Middle frontal gyrus (tissue), 1 donor: ENCODE results near the gene FAM131B.
"Not testable (repeated sequence)": the region's sequence is repeated elsewhere in the genome, so short reads cannot be mapped to it uniquely, and the experiment has no call there.

ENCODE experiments used
- DNase-seq: peaks from one replicate; pipeline ENCODE4 v3.0.0-alpha.2; 2015; ENCODE audit warnings: low spot score; ENCODE audit errors: extremely low spot score

FAM131B gene

DNA sequence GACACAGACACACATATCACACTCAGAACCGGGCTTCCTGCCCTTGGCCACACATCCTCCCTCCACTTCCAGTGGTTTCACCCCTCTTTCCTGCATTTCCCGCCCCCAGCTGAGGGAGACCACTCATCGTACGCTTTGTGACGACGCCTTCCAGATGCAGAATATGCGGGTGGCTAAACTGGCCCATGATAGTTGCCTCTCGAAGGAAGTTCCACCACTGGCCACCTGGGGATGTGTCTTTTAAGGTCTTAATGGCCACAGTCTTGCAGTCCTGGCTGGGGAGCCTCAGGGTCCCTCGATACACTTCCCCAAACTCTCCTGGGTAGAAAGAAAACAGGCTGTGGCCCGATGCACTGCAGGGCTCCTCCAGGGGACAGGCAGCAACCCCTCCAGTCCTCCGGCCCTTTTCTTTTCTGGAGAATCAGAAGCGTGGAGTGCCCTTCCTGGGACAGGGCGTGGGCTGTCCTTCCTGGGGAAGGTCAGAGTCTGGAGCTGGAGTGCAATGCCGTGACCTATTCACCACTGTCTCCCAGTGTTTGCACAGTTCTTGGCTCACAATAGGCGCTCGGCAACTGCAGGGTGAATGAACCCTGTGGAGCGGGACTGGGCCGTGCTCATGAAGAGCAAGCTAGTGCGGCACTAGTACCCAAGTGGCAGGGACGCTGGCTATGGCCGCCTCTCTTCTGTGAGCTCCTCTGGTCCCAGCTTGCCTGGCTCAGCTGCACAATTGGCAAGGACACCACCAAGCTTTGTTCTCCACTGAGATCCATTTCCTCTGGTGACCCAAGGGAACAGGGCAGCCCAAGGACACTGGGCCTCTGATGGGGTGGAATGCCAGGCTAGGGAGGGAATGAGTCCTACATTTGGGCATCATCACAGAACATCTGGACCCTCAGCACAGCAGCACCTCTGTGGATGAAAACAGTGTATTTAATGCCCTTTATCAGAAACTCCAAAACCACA is 33.0 kb upstream of the FAM131B start:
- DNase-seq: no peak

DNA sequence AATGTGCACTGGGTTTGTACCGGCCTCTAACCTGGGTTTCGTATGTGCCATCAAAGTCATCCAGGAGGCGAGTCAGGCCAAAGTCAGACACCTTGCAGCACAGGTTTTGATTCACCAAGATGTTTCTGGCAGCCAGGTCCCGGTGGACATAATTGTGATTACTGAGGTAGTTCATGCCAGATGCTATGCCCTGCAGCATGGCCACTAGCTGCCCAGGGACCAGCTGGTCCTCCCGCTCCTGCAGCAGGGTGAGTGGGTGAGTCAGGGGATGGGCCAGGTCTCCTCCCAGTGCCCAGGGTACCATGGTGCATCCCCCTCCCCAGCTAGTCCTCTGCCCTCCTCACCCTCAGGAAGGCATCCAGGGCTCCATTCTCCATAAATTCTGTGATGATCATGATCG is 32.3 kb upstream of the FAM131B start:
- no peak for DNase-seq

DNA sequence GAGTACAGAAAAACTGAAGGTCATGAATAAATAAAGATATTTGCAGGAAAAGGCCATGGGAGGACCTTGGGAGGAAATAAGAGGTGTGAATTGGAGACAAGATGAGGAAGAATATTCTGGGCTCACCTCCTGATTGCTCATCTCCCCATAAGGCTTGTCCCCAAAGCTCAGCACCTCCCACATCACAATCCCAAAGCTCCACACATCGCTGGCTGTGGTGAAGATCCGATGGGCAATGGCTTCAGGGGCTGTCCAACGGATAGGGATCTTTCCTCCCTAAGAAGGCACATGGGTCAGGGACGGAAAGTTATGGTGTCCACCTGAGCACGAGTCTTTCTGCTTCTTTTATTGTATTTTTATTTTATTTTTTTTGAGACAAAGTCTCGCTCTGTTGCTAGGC is 31.6 kb upstream of the FAM131B start:
- no peak for DNase-seq

DNA sequence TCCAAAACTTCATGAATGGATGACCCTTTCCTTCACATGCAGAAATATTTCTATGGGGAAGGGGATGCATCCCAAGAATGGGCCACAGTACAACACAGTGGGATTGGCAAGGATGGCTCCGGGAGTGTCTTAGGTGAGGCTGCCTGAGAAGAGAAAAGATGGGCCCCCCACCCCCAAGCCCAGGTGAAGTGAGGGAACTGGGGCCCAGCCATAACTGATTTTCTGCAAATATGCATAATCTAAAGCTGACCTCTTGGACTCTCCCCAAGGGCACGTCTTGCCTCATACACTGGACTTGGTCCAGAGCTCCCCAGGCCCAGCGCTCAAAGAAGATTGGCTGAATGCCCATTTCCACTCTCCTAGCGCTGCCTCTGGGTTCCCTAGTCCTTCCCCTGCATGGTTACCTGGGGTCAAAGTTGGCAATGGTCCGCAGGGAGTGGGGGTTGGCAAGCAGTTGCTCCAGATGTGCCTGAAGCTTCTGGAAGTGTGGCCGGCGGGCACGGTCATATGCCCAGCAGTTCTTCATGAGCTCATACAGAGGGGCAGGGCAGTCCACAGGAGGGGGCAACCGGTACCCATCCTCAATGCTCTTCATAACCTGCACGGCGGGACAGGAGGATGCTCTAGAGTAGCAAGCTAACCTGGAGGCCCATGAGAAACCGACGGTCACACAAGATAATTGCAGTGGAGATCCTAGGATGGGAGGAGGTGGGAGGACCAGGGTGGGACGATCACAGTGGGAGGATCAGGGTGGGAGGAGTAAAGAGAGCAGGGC is 30.9 kb upstream of the FAM131B start:
- DNase-seq: no peak

DNA sequence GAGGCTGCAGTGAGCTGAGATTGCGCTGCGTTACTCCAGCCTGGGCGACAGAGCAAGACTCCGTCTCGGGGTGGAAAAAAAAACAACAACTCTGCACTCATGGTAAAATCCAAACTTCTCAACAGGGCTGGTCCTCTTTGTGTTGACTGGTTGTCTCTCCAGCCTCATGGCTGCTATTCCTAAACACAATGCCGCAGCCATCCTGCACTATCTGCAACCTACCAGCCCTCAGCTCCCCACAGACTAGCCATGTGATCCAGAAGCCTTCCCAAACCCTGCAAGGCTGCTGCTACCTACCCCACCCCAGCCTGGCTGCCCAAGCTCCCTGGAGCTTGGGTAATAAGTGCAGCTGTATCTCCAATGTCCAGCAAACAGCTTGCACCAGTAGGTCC is 30.4 kb upstream of the FAM131B start:
- no peak for DNase-seq

DNA sequence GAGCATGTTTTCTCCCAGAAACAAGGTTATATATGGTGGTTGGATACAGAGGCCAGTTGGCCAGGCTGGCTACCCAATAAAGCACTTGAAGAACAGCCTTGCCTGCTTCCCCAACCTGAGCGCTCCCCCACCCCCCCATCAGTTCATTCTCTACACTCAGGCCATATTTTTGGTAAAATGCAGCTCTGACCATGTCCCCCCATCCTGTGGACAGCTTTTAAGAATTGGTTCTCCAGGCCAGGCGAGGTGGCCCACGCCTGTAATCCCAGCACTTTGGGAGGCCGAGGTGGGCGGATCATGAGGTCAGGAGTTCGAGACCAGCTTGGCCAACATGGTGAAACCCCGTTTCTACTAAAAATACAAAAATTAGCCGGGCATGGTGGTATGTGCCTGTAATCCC is 29.9 kb upstream of the FAM131B start:
- not testable (repeated sequence) for DNase-seq

DNA sequence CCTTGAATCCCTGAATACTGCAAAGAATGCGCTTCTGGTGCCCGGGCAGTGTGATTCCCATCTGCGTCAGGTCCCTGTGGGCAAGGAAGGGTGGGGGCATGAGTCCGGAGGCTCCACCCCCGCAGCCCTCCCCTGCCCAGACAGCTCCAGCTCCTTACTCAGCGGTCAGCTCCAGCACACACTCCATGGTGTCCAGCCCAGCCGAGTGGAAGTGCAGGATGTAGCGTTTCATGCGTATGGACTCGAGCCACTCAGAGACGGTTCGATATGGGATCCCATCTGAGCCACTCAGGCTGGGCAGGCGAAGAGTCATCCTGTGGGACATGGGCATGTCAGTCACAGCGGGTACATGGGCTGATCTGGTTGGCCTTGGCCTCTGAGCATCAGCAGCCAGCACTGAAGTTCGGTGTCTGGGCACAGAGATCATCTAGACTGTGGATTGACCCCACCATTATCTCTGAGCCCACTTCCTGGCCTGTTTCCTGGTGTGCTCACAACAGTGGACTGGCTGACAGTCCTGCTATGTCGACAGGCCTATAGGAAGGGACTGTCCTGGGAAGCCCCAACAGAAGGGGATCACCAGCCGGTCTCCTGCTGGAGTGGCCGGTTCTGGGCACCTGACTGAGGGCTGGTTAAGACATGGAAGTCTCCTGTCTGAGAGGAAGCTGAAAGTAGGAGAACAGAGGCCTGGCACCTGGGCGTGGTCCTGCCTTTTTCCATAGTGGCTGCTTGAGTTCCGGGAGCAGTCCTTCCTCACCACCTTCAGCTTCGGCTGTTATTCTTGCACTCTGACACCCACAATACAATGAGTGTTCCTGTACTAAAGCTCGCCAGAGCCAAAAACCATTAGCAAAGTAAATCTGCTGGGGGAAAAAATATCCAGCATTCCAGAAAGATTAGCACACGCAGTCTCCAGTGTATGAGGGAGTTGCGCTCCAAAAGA is 29.2 kb upstream of the FAM131B start:
- no peak for DNase-seq

DNA sequence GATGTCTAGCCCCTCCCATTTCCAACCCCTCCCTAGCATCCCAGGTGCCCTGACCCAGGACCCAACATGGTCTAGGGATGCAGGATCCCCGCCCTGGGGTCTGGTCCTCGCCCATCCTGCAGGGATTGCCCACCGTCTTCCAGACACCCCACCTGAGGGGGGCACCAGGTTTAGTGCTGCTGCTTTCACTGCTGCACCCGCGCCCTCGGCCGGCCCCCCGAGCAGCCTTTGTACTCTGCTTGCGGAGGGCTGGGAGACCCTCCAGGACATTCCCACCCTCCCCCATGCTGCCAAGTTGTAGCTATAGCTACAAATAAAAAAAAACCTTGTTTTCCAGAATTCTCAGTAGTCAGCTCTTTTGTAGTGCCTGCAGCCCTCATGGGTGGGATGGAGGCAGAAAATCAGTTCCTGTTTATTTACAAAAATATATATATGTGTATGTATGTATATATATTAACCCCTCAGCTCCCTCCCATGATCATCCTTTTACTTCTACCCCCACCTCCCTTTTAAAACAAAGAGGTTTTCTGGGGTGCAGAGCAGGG is 28.3 kb upstream of the FAM131B start:
- no peak for DNase-seq

DNA sequence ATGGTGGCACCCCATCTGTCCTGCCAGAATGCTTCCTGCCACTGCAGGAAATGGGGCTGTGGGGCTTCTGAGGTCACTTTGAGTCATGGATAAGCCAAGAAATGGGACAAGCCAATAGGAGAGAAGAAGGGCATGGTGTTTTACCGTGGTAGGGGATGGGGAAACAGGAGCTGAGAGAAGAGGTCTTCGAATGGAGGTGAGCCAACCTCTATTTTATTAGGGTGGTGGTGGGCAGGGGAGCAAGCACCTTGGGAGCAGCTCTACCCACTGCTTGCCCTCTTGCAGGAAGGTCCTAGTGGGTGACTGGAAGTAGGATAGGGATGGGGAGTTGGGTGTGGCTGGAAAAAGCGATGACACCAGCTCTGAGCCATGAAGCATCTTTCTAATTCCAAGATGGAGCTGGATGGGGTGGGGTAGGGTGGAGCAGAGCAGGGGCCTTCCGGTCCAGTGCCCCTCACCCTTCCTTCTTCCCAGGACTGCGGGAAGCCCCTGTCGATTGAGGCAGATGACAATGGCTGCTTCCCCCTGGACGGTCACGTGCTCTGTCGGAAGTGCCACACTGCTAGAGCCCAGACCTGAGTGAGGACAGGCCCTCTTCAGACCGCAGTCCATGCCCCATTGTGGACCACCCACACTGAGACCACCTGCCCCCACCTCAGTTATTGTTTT is 27.7 kb upstream of the FAM131B start:
- DNase-seq: no peak

DNA sequence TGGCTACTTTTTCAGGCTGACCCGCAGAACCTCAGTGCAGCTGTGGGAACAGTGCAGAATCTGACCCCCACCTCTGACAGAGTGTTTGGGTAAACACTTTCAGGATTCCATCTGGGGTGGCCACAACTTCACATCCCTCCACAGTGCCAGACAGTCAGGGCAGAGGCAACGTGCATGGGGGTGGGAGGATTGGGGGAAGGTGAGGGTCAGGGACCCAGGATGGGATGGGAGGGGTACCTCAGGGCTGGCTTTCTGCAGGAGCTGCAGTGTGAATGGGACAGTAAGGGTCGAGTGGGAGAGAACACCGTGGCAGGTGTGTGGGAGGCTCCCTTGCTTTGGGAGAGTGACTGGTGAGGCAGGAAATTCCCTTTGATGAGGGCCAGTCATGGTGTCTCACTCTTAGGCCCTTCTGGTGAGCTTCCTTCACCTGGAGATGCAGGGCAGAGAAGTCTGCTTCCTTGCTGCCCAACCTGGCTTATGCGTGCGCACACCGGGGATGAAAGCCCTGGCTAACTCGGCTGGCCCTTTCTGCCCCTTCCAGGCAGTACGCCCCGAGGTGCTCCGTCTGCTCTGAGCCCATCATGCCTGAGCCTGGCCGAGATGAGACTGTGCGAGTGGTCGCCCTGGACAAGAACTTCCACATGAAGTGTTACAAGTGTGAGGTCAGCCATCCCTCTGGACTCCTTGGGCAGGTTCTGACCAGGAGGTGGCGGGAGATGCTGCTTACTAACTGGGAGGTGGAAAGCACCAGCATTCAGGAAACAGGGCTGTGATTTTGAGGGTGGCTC is 27.0 kb upstream of the FAM131B start:
- DNase-seq: no peak

DNA sequence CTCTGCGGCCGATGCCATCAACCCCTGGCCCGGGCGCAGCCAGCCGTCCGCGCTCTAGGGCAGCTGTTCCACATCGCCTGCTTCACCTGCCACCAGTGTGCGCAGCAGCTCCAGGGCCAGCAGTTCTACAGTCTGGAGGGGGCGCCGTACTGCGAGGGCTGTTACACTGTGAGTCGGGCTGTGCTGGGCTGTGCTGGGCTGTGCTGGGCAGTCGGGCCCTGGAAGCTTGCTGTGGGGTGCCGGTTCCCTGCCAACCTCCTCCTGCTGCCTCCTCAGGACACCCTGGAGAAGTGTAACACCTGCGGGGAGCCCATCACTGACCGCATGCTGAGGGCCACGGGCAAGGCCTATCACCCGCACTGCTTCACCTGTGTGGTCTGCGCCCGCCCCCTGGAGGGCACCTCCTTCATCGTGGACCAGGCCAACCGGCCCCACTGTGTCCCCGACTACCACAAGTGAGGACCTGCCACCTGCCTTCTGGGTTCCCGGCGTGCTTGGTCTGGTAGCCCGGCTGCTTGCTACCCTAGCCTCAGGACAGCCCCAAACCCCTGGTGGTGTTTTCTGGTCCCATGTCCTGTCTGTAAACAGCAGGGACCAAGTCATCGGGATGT is 26.1 kb upstream of the FAM131B start:
- no peak for DNase-seq

DNA sequence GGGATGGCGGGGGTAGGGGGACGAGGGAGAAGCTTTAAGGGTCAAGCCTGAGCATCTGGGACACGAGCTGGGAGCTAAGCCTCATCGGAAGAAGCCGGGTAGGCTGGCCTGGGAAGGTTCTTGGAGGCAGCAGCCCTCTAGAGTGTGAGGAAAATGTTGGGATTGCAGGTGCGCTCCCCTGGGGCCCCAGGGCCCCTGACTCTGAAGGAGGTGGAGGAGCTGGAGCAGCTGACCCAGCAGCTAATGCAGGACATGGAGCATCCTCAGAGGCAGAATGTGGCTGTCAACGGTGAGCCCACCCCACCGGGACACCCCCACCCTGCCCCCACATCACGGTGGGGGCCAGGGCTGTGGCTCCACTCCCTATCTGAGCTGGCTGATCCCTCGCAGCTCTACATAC is 25.5 kb upstream of the FAM131B start:
- DNase-seq: no peak

DNA sequence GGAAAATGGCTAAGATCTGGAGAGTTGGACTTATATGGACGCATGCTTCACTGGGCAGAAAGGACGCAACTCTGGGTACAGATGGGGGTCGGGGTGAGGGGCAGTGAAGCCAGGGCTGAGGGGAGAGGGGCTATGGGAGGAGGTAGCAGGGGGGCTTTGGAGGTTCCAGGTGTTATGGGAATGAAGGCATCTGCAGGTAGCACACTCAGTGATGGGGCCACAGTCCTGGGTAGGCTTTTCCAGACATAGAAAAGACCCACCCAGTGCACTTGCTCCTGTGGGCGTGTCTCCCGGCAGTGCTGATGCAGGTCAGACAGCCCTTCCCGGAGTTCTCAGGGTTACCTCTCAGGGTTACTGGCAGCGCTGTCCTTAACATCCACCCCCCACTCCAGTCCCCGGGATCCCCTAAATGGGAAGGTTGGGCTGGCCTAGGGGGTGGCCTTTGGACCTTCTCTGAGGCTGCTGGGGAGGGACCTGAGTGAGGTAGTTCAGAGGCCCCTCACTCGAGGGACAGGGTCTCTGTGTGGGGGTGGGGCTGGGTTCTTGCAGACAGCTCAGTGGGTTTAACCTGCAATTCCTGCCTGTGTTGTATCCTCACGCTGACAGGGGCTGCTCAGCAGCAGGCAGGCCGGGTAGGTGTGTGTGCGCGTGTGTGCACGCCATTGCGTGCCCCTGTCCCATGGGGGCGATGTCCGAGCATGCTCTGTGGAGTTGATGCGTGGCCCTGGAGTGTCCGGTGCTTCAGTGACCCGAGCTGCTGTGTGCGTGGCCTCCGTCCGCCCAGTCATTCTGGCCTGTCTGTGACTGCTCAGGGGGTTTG is 24.9 kb upstream of the FAM131B start:
- DNase-seq: no peak

DNA sequence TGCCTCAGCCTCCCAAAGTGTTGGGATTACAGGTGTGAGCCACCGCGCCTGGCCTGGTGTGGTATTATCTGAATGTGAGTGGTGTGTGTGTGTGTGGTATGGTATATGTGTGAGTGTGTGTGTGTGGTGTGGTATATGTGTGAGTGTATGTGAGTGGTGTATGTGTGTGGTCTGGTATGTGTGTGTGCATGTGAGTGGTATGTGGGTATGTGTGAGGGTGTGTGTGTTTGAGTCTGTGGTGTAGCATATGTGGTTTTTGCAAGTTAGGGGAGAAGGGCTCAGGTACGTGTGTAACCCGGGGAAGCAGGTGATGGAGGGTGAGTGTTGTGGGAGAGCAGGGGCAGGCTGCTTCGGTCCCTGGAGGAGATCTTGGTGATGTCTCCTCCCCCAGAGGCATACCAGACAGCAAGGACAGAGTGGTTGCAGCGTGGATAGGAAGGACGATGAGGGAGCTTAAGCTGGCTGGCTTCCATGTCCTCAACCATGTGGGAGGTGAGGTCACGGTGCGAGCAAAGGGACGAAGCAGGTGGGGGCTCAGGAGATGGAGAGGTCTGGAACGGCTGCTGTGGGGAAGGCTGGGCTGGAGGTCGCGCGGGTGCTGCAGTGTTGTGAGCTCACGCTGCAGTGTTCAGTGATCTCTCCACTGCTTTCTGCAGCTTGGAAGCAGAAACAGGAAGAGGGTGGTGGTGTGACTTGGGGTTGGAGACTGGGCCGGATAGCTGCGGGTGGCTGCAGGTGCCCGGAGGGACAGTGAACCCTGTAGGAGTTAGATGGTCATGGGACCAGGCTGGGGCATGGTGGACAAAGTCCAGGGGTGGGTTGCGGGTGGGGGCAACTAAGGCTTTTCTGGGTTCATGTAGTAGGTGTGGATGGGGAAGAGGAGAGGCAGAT is 23.6 kb upstream of the FAM131B start:
- no peak for DNase-seq

DNA sequence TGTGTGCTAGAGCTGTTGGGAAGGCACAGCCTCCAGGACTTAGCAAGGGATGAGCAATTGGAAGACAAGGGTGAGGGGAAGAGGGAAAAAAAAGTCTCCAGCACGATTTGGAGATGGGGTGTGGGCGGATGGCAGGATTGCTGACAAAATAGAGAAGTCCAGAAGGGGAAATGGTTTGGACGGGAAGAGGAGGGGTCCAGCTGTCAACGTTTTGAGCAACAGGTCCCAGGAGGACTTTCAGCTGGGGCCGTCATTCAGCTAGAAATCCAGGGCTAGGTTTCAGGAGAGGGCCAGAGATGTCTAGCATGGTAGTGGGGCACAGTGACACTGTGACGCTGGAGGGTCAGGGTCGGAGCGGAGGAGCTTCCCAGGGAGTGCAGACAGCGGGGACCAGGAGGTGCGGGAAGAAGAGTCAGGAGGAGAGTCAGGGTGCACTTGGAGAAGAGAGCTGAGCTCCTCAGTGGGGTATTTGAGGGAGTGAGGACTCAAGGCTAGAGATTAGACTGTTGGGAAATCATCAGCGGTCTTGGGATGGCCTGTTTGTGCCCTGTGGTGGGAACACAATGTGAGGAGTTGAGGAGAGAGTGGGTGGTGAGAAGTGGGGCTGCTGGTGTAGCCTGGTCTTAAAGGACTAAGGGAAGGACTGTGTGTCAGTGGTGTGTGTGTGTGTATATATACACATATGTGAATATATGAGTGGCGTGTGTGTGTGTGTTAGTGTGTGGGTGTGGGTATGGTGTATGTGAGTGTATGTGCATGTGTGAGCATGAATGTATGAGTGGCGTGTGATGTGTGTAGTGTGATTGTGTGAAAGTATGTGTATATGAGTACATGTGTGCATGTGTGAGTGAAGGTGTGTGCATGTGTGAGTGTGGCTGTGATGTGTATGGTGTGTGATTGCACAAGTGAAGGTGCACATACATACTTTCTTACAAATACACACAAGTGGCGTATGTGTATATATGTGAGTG is 22.4 kb upstream of the FAM131B start:
- no peak for DNase-seq

DNA sequence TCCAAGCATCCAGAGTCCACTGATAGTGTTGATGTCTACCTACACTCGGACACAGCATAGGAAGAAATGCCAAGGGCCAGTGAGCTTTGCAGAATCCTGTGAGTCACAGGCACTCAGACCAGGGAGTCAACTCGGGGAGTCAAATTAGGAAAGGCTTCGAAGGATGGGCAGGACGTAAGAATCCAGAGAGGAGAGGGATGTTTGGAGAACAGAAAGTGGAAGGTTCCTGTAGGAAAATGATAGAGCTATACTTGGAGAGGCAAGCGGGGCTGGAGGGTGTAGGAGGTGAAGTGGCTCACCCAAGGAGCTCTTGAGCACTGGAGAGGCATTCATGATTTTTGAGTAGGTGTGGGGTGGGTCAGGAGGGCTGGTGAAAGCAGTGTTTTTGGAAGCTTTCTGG is 21.6 kb upstream of the FAM131B start:
- DNase-seq: no peak
